Loucy (cell line): ENCODE data around the gene ANO6.

ENCODE experiments used
- H2AFZ ChIP-seq: fragments of 200-600 bp; sonication (generic); 2 replicates; pipeline ENCODE4 v1.6.0; 2016; ENCODE audit warnings: antibody characterized with exemption, mild to moderate bottlenecking, low read length, moderate library complexity
- H3F3A ChIP-seq: fragments of 200-600 bp; 2 replicates; pipeline ENCODE4 v1.6.0; 2016; ENCODE audit warnings: antibody characterized with exemption, low read depth, mild to moderate bottlenecking
- H3K27me3 ChIP-seq: fragments of 200-600 bp; sonication (generic); 2 replicates; pipeline ENCODE4 v1.6.1; 2014; ENCODE audit warnings: low read length, mild to moderate bottlenecking; ENCODE audit not compliant: insufficient read depth, poor library complexity, severe bottlenecking
- H3K36me3 ChIP-seq: fragments of 200-600 bp; sonication (generic); 2 replicates; pipeline ENCODE4 v1.6.1; 2016; ENCODE audit warnings: low read length; ENCODE audit not compliant: insufficient read depth
- H3K4me1 ChIP-seq: fragments of 200-600 bp; sonication (generic); 2 replicates; pipeline ENCODE4 v1.5.1; 2014; ENCODE audit warnings: low read length, mild to moderate bottlenecking; ENCODE audit not compliant: insufficient read depth, poor library complexity, severe bottlenecking
- H3K4me2 ChIP-seq: fragments of 200-600 bp; sonication (generic); 2 replicates; pipeline ENCODE4 v1.6.0; 2014; ENCODE audit warnings: antibody characterized with exemption, low read length, low read depth, mild to moderate bottlenecking; ENCODE audit not compliant: poor library complexity, severe bottlenecking
- H3K4me3 ChIP-seq: fragments of 200-600 bp; sonication (generic); 2 replicates; pipeline ENCODE4 v1.5.1; 2014; ENCODE audit warnings: low read length, mild to moderate bottlenecking, mixed read lengths; ENCODE audit not compliant: poor library complexity, severe bottlenecking
- H3K79me2 ChIP-seq: fragments of 200-600 bp; sonication (generic); 2 replicates; pipeline ENCODE4 v1.6.1; 2014; ENCODE audit warnings: low read length; ENCODE audit not compliant: insufficient read depth
- H3K9ac ChIP-seq: fragments of 200-600 bp; sonication (generic); 2 replicates; pipeline ENCODE4 v1.6.0; 2014; ENCODE audit warnings: mild to moderate bottlenecking, low read depth, low read length, moderate library complexity; ENCODE audit not compliant: poor library complexity, severe bottlenecking
- H3K9me2 ChIP-seq: fragments of 200-600 bp; sonication (generic); replicated peaks from 2 replicates; pipeline ENCODE4 v1.6.1; 2016; ENCODE audit warnings: low read depth, low read length, mixed read lengths
- H3K9me3 ChIP-seq: fragments of 200-600 bp; sonication (generic); 2 replicates; pipeline ENCODE4 v1.6.1; 2014; ENCODE audit warnings: mild to moderate bottlenecking, antibody characterized with exemption, low read length, low read depth; ENCODE audit not compliant: insufficient read depth
- H4K20me1 ChIP-seq: fragments of 200-600 bp; sonication (generic); 2 replicates; pipeline ENCODE4 v1.6.0; 2014; ENCODE audit warnings: antibody characterized with exemption, low read length, mild to moderate bottlenecking; ENCODE audit not compliant: insufficient read depth, poor library complexity, severe bottlenecking
- EZH2phosphoT487 ChIP-seq: fragments of 200-600 bp; IDR thresholded peaks from 2 replicates; pipeline ENCODE4 v1.6.1; 2018; ENCODE audit warnings: antibody characterized with exemption, mild to moderate bottlenecking, moderate library complexity, borderline replicate concordance
- TF ChIP-seq, protein P1 (sequence below): fragments of 200-600 bp; sonication (generic); conservative IDR thresholded peaks from 2 replicates; pipeline ENCODE4 v1.5.1; 2014; ENCODE audit warnings: mild to moderate bottlenecking, antibody characterized with exemption, low read length

The ANO6 gene

GRCh38 chr12:45216983-45217485, 1.1 kb downstream of the ANO6 start:
- H3F3A ChIP-seq, result no peaks in the 10 kb centered on the region
- TF ChIP-seq, protein P1, sequence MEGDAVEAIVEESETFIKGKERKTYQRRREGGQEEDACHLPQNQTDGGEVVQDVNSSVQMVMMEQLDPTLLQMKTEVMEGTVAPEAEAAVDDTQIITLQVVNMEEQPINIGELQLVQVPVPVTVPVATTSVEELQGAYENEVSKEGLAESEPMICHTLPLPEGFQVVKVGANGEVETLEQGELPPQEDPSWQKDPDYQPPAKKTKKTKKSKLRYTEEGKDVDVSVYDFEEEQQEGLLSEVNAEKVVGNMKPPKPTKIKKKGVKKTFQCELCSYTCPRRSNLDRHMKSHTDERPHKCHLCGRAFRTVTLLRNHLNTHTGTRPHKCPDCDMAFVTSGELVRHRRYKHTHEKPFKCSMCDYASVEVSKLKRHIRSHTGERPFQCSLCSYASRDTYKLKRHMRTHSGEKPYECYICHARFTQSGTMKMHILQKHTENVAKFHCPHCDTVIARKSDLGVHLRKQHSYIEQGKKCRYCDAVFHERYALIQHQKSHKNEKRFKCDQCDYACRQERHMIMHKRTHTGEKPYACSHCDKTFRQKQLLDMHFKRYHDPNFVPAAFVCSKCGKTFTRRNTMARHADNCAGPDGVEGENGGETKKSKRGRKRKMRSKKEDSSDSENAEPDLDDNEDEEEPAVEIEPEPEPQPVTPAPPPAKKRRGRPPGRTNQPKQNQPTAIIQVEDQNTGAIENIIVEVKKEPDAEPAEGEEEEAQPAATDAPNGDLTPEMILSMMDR, result peak; percentile 4; the same call in 1 of the 2 replicates
- TF ChIP-seq EZH2phosphoT487, result no peak
- peaks cover 47% of the 10 kb centered on the region for H3K4me1 ChIP-seq
- peak overlapping the region; percentile 79 for H3K4me3 ChIP-seq
- H3K9me2 ChIP-seq, result no peaks in the 10 kb centered on the region
- H2AFZ ChIP-seq, result peak overlapping the region; percentile 87
- H3K9me3 ChIP-seq, result no peaks in the 10 kb centered on the region
- H3K79me2 ChIP-seq, result peaks cover 70% of the 10 kb centered on the region
- H3K4me2 ChIP-seq, result peak overlapping the region; percentile 87
- no peaks in the 10 kb centered on the region for H3K27me3 ChIP-seq
- H3K36me3 ChIP-seq, result no peaks in the 10 kb centered on the region
- H4K20me1 ChIP-seq, result peaks cover 46% of the 10 kb centered on the region
- H3K9ac ChIP-seq, result peak overlapping the region; percentile 82

- no peaks in the 10 kb centered on the region for H3F3A ChIP-seq
- peak overlapping the region; percentile 87 for H3K4me2 ChIP-seq
- H2AFZ ChIP-seq, result no peak overlapping the region
- peaks cover 78% of the 10 kb centered on the region for H3K79me2 ChIP-seq
- peaks cover 49% of the 10 kb centered on the region for H4K20me1 ChIP-seq
- H3K9me2 ChIP-seq, result no peaks in the 10 kb centered on the region
- H3K4me3 ChIP-seq, result peak overlapping the region; percentile 79
- H3K36me3 ChIP-seq, result no peaks in the 10 kb centered on the region
- H3K9ac ChIP-seq, result peak overlapping the region; percentile 82
- no peaks in the 10 kb centered on the region for H3K27me3 ChIP-seq
- H3K9me3 ChIP-seq, result no peaks in the 10 kb centered on the region
- H3K4me1 ChIP-seq, result peaks cover 51% of the 10 kb centered on the region
- TF ChIP-seq, protein P1, result no peak
- no peak for TF ChIP-seq EZH2phosphoT487
Measured at GRCh38 chr12:45217846-45218245, 2.0 kb downstream of the ANO6 start.

DNA sequence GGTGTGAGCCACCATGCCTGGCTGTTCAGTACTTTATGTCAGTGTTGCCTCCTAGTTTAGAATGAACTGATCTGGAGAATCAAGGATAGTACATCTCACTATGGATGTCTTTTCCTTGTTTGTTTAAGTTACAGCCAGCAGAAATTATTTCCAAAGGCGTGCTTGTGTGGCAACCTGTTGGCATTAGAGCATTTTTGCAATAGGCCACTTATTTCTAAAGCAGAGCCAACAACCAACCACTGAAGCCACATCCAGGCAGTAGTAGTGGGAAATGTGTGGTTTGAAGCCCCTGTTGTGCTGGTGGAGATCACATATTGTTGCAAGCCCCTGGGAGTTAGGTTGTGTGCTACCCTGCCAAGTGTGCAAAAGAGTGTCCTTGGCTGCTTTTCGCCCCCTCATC, 3.7 kb downstream of the ANO6 start:
- Histone ChIP-seq H3K79me2 (peaks cover 86% of the 10 kb centered on the region), H3K4me2 (peak overlapping the region; percentile 87), H3K27me3 (no peaks in the 10 kb centered on the region), H3K4me1 (peaks cover 59% of the 10 kb centered on the region), H3F3A (no peaks in the 10 kb centered on the region), H2AFZ (no peak overlapping the region), H4K20me1 (peaks cover 55% of the 10 kb centered on the region), H3K9me3 (no peaks in the 10 kb centered on the region), H3K9me2 (no peaks in the 10 kb centered on the region), H3K36me3 (no peaks in the 10 kb centered on the region), H3K9ac (peak overlapping the region; percentile 10), H3K4me3 (peak overlapping the region; percentile 79)
- TF ChIP-seq, protein P1, result no peak
- TF ChIP-seq EZH2phosphoT487, result no peak
